Measurements from ENCODE around the gene RAB22A.

- TF ChIP-seq CTCF (IDR thresholded peaks at IDR 0.05) (no peak), POLR2A (IDR thresholded peaks at IDR 0.05) (no peak)
These were observed 13.3 kb upstream of the RAB22A start for GRCh38 chr20:58296051-58296837.

Measured in adrenal gland (tissue), 5 donors.